Stimulated activated CD4-positive, alpha-beta T cell treated with anti-CD3 and anti-CD28 coated beads, TNF-alpha, amount 100 ng/mL, for 48 hours (primary cell): ENCODE measurements around the gene MRPL37.

Experiments used
- DNase-seq, 3 donors: peaks; one replicate each; pipeline ENCODE4 v3.0.0-alpha.2; 2020; ENCODE audit warnings: low read depth in 3 of 3

MRPL37 gene

DNA sequence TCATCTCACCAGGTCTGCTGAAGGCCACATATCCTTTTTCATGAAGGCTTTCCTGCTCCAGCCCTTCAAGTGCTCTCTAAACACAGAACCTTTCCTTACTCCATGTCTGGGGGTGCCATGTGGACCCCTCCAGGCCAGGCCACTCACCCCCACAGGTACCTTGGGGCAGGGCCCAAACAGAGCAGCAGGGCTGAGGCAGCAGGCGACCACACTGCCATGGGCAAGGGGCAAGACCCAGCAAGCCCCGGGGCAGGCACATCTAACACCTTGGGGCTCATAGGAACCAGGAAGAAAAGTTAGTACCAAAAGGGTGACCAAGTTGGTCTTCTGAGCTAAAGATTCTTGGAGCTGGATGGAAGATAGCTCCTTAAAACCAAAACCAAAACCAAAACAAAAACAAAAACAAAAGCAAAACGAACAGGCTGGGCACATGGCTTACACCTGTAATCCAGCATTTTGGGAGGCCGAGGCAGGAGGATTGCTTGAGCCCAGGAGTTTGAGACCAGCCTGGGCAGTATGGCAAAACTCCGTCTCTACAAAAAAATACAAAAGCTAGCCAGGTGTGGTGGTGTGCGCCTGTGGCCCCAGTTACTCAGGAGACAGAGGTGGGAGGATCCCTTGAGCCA is 63.7 kb downstream of the MRPL37 start:
- DNase-seq, result no peak

DNA sequence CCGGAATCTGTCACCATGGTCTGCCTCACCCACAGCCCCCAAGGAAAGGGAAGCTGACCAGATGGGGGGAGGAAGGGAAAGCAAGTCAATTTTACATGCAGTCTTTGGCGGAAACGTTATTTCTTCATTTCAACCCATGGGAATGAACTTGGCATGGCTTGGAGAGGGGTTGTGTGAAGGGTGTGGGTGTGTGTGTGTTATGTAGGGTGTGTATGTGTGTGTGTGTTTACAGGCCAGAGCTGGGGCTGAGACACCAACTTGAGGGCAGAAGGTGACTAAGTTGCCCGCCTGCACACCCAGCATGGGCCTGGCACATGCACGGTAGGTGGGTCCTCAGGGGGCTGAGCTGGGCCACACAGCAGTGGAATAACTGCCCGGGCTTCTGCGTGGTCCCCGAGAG is 65.2 kb downstream of the MRPL37 start:
- no peak for DNase-seq

DNA sequence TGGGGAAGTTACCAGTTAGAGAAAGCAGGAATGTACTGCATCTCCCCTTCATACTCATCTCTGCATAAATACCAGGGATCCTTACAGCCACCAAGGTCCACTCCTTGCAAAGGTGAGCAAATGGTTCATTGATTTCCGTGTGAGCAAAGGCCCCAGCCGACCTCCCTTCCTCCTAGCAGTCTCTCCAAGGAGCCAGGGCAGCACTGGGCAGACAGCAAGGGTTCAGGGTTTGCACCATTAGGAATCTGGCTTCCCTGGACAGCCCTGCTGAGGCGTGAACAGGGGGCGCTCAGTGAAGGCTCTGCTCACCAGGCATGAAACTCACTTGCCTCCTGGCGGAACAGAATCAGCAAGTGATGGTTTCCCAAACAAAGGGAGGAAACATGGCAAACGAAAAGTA is 65.7 kb downstream of the MRPL37 start:
- no peak for DNase-seq

- no peak for DNase-seq
Measured at GRCh38 chr1:54266195-54266594, 66.2 kb downstream of the MRPL37 start.

DNA sequence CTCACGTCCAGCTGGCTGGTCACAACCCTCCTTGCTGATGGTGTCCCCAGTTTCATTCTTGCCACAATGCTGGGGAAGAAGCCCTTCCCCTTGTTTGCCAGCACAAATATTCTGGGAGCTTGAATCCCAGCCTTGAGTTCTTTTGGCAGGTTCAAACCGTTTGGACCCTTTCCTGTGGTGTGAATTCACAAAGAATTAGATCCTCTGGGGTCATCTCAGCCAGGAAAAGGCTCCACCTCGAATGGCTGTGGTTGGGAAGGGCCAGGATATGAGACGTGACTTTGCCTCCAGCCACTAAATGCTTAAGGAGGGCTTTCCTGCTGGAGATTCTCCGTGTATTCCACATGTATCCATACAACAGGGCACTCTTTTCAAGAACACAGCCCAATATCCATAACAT is 66.9 kb downstream of the MRPL37 start:
- DNase-seq, result no peak
